ENCODE results near the gene ZDHHC8. TPM values are rescaled to one million over a fixed set of nuclear protein-coding genes. Genes with fewer than 3 reads are reported as not detected.

The ZDHHC8 gene
- total RNA-seq, 4 donors from 2014 or later, result 11.8 to 27.8 (median 16.4) TPM

DNA sequence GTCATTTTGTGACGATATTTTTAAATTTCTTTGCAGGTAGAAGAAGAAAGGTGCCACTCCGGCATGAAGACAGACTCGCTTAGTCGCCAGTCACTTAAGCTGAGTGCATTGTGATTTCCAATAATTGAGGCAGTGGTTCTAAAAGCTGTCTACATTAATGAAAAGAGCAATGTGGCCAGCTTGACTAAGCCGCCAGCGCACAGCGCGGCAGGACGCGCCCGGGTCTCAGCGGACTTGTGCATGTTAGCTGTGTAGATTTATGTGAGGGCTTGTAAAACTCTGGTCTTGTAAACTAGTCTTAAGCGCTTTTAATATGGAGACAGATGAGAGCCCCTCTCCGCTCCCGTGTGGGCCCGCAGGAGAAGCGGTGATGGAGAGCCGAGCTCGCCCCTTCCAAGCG is 46.0 kb upstream of the ZDHHC8 start:
- no peak overlapping the region for H3K27ac ChIP-seq
- H3K9me3 ChIP-seq, result no peaks in the 10 kb centered on the region
- no peak overlapping the region for H3K4me3 ChIP-seq
- H3K36me3 ChIP-seq, result peaks cover 0 to 52% of the 10 kb centered on the region in 2 donors
- H3K4me1 ChIP-seq, result peaks cover 0 to 54% (median 38%) of the 10 kb centered on the region in 3 donors
- TF ChIP-seq POLR2A (IDR thresholded peaks at IDR 0.05), result no peak
- TF ChIP-seq, protein P1, sequence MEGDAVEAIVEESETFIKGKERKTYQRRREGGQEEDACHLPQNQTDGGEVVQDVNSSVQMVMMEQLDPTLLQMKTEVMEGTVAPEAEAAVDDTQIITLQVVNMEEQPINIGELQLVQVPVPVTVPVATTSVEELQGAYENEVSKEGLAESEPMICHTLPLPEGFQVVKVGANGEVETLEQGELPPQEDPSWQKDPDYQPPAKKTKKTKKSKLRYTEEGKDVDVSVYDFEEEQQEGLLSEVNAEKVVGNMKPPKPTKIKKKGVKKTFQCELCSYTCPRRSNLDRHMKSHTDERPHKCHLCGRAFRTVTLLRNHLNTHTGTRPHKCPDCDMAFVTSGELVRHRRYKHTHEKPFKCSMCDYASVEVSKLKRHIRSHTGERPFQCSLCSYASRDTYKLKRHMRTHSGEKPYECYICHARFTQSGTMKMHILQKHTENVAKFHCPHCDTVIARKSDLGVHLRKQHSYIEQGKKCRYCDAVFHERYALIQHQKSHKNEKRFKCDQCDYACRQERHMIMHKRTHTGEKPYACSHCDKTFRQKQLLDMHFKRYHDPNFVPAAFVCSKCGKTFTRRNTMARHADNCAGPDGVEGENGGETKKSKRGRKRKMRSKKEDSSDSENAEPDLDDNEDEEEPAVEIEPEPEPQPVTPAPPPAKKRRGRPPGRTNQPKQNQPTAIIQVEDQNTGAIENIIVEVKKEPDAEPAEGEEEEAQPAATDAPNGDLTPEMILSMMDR (IDR thresholded peaks at IDR 0.05), result no peak
- no peak for TF ChIP-seq EP300 (IDR thresholded peaks at IDR 0.05)
- TF ChIP-seq POLR2AphosphoS5 (IDR thresholded peaks at IDR 0.05), result no peak
- no peaks in the 10 kb centered on the region for H3K27me3 ChIP-seq
- 88 to 93% methylated on average over 7 to 16 of the region's 20 CpGs for WGBS, 2 donors (ENCODE audit: low coverage in 1 of 2)
- no peak for ATAC-seq

DNA sequence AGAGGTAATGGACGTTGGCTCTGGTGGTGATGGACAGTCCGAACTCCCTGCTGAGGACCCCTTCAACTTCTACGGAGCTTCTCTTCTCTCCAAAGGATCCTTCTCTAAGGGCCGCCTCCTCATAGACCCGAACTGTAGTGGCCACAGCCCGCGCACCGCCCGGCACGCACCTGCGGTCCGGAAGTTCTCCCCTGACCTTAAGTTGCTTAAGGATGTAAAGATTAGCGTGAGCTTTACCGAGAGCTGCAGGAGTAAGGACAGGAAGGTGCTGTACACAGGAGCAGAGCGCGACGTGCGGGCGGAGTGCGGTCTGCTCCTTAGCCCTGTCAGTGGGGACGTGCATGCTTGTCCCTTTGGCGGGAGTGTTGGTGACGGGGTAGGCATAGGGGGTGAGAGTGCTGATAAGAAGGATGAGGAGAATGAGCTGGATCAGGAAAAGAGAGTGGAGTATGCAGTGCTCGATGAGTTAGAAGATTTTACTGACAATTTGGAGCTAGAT is 45.5 kb upstream of the ZDHHC8 start:
- Histone ChIP-seq H3K4me1 (peaks cover 0 to 50% (median 34%) of the 10 kb centered on the region in 3 donors), H3K27ac (no peak overlapping the region), H3K27me3 (no peaks in the 10 kb centered on the region), H3K9me3 (no peaks in the 10 kb centered on the region), H3K4me3 (no peak overlapping the region), H3K36me3 (peaks cover 0 to 57% of the 10 kb centered on the region in 2 donors)
- no peak for ATAC-seq
- 87 to 100% methylated on average over 1 to 14 of the region's 24 CpGs for WGBS, 2 donors (ENCODE audit: low coverage in 1 of 2)
- TF ChIP-seq, protein P1 (IDR thresholded peaks at IDR 0.05), result no peak
- TF ChIP-seq POLR2AphosphoS5 (IDR thresholded peaks at IDR 0.05) (no peak), POLR2A (IDR thresholded peaks at IDR 0.05) (no peak), EP300 (IDR thresholded peaks at IDR 0.05) (no peak)

DNA sequence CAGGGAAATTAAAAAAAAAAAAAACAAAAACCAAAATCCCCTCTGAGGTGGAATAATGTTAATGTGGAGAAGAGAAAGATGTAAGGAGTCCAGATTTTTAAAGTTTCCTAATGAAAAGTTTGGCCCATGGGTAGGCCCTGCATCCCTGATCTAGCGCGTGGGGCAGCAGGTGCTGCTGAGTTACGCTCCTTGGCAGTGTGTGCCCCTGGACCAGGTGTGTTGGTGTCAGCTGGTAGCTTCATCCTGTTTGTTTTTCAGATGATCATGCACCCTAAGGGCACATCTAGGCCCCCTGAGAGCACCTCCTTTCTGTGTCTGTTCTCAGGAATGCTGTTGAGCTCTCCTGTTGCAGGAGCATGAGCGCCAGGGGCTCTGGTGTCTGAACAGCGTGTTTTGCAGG is 44.8 kb upstream of the ZDHHC8 start:
- Histone ChIP-seq H3K36me3 (peaks cover 0 to 63% of the 10 kb centered on the region in 2 donors), H3K27me3 (no peaks in the 10 kb centered on the region), H3K27ac (no peak overlapping the region), H3K9me3 (no peaks in the 10 kb centered on the region), H3K4me1 (peaks cover 0 to 44% (median 27%) of the 10 kb centered on the region in 3 donors), H3K4me3 (no peak overlapping the region)
- TF ChIP-seq POLR2A (IDR thresholded peaks at IDR 0.05), result no peak
- TF ChIP-seq, protein P1 (IDR thresholded peaks at IDR 0.05), result no peak
- no peak for TF ChIP-seq EP300 (IDR thresholded peaks at IDR 0.05)
- no peak for TF ChIP-seq POLR2AphosphoS5 (IDR thresholded peaks at IDR 0.05)
- no peak for ATAC-seq
- WGBS, 2 donors (ENCODE audit: low coverage in 1 of 2), result 93 to 100% methylated on average over 2 to 3 of the region's 5 CpGs

DNA sequence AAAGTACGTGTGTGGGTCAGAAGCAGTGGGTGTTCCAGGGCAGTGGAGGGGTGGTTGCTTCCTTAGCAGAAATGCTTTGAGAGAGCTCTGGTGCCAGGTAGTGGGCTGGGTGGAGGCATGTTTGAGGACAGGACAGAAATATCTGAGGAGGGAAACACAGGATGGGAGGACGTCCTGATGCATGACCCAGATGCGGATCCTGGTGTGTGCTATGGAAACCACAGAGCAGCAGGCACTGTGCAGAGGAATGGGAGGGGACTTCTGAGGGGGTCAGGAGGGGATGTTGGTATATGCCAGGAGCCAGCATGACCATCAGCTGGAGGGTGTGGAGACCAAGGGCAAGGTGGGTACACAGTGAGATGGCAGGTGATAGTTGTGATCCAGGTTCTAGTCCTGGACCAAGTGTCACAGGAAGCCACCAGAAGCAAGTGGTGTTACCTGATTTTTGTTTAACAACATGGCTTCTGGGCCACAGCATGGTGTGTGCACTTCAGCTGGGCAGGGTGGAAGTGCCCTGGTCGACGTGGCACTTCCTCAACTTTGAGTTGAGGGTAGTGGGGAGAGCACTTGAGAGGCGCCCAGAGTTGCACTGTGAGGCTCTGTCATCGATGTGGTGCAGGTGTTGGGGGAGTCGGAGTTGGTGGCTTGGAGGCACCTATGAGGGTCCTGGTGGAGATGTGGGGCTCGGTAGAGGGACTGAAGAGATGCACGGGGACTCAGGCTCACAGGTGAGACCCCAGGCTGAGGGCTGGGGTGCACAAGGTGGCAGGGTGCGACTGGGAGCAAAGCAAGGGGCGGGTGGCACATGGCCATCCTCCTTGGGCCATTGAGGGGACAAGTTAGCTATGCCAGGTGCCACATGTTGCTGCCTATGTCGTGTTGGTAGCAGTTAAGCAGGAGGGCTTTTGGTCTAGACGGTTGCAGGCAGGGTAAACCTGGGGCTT is 44.0 kb upstream of the ZDHHC8 start:
- H3K9me3 ChIP-seq, result no peaks in the 10 kb centered on the region
- H3K4me3 ChIP-seq, result no peak overlapping the region
- H3K27ac ChIP-seq, result no peak overlapping the region
- no peak for ATAC-seq
- H3K36me3 ChIP-seq, result peaks cover 0 to 72% of the 10 kb centered on the region in 2 donors
- 79 to 84% methylated on average over 4 to 5 of the region's 14 CpGs for WGBS, 2 donors (ENCODE audit: low coverage in 1 of 2)
- TF ChIP-seq POLR2AphosphoS5 (IDR thresholded peaks at IDR 0.05), result no peak
- no peak for TF ChIP-seq POLR2A (IDR thresholded peaks at IDR 0.05)
- TF ChIP-seq, protein P1 (IDR thresholded peaks at IDR 0.05), result no peak
- TF ChIP-seq EP300 (IDR thresholded peaks at IDR 0.05), result no peak
- no peaks in the 10 kb centered on the region for H3K27me3 ChIP-seq
- peaks cover 0 to 35% (median 20%) of the 10 kb centered on the region in 3 donors for H3K4me1 ChIP-seq
